Stimulated activated CD4-positive, alpha-beta T cell treated with anti-CD3 and anti-CD28 coated beads, Interleukin-1b, Interleukin-23, amount 100 ng/mL, for 4 hours (primary cell): ENCODE data around the gene INHBA.

Experiments
- DNase-seq, 2 donors: peaks; one replicate each; pipeline ENCODE4 v3.0.0-alpha.2; 2020; ENCODE audit warnings: low read depth in 2 of 2

INHBA gene

GRCh38 chr7:41702635-41703371, at the start of gene INHBA:
TSS of gene INHBA (minus strand) at chr7:41703090. CDS start at chr7:41700374, 2,716 bp downstream.
- DNase-seq = no peak

GRCh38 chr7:41752615-41753014, 49.7 kb upstream of the INHBA start:
- no peak for DNase-seq

- DNase-seq = no peak
These were observed 48.0 kb upstream of the INHBA start for GRCh38 chr7:41750661-41751540.

- DNase-seq = no peak
These were observed 45.1 kb upstream of the INHBA start for GRCh38 chr7:41747961-41748360.

GRCh38 chr7:41745451-41745850, 42.6 kb upstream of the INHBA start:
- no peak for DNase-seq

GRCh38 chr7:41744161-41744560, 41.3 kb upstream of the INHBA start:
- DNase-seq = no peak

- no peak for DNase-seq
These were observed 39.6 kb upstream of the INHBA start for GRCh38 chr7:41742401-41743020.

GRCh38 chr7:41738806-41739205, 35.9 kb upstream of the INHBA start:
- DNase-seq = no peak

GRCh38 chr7:41738336-41738735, 35.4 kb upstream of the INHBA start:
- DNase-seq = no peak

GRCh38 chr7:41735206-41735605, 32.3 kb upstream of the INHBA start:
- no peak for DNase-seq

- DNase-seq = no peak
These were observed 30.0 kb upstream of the INHBA start for GRCh38 chr7:41732843-41733306.

- DNase-seq = no peak
These were observed 29.5 kb upstream of the INHBA start for GRCh38 chr7:41732436-41732785.

GRCh38 chr7:41731493-41732435, 28.9 kb upstream of the INHBA start:
- DNase-seq = no peak

- DNase-seq = no peak
These were observed 27.8 kb upstream of the INHBA start for GRCh38 chr7:41730668-41731067.

GRCh38 chr7:41730161-41730560, 27.3 kb upstream of the INHBA start:
- no peak for DNase-seq

GRCh38 chr7:41729059-41729458, 26.2 kb upstream of the INHBA start:
- no peak for DNase-seq

- DNase-seq = no peak
These were observed 22.1 kb upstream of the INHBA start for GRCh38 chr7:41725013-41725412.

GRCh38 chr7:41720886-41721285, 18.0 kb upstream of the INHBA start:
- DNase-seq = no peak

GRCh38 chr7:41720046-41720445, 17.2 kb upstream of the INHBA start:
- DNase-seq = no peak

GRCh38 chr7:41716691-41717090, 13.8 kb upstream of the INHBA start:
- DNase-seq = no peak

- DNase-seq = no peak
These were observed 12.1 kb upstream of the INHBA start for GRCh38 chr7:41715000-41715399.
